Fibroblast of skin of right quadriceps (primary cell): Measurements from ENCODE around the gene ABCA1.
"Not testable (repeated sequence)": the region's sequence is repeated elsewhere in the genome, so short reads cannot be mapped to it uniquely, and the experiment has no call there.

Source experiments
- DNase-seq: peaks from one replicate; pipeline ENCODE4 v3.0.0-alpha.2; 2013

Gene ABCA1

DNA sequence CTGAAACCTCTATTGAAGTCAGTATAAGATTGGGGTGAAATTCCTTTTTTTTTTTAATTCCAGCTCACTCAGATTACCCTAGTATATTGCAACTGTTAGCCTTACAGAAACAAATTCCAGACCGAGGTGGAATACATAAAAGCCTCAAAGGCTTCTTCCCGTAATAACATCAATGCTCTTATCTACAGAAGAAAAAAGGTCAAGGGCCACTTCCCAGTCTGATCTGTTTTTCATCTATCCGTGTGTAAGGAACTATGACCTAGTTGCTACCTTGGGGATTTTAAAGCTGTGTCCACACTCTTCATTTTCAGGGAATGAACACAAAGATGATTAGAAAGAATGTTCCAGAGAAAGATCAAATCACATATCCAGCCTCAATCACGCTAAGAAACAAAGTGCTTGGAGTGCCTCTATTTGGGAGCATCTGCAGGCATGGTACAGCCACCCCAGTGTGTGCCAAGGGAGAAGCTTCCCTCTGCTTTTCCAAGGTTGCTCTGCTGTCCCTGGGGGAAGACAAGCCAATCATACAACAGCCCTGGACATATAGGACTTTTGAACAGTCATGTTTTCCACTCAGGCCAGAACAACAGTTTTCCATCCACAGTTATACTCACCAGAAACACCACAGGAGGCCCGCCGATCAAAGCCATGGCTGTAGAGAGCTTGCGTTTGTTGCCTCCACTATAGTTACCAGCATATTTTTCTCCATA is 140.5 kb downstream of the ABCA1 start:
- no peak for DNase-seq

DNA sequence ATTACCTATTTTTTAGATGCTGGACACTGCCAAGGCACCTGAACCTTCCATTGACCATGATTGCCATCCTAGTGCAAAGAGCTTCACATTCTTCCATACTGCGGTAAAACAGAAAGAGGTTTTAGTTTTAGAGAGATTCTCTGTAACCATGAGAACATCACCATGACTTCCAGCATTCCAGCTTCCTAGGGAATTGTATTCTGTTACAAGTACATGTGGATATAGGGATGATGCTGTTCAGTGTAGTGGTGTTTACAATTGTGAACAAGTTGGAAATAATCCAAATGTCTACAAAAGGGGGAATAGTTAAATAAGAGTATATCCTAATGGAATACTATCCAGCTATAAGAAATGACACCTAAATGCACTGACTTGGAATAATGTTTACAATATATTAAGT is 141.7 kb downstream of the ABCA1 start:
- DNase-seq, result no peak

DNA sequence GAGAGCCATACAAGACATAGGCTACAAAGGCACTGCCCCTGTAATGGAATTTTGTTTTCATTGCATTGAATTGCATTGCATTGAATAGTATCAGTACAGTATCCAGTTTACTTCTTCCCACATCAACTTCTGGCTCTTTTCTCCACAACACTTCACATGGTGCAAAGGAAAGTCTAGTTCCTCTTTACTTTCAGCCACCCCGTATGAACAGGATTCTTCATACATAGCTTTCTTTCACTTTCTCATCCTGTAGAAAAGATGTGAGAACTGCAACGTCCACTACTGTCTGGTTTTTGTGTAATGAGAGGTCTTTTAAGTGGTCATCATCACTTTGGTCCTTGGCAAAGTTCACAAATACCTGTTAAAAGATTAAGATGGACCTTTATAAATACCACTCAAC is 143.9 kb downstream of the ABCA1 start:
- no peak for DNase-seq

DNA sequence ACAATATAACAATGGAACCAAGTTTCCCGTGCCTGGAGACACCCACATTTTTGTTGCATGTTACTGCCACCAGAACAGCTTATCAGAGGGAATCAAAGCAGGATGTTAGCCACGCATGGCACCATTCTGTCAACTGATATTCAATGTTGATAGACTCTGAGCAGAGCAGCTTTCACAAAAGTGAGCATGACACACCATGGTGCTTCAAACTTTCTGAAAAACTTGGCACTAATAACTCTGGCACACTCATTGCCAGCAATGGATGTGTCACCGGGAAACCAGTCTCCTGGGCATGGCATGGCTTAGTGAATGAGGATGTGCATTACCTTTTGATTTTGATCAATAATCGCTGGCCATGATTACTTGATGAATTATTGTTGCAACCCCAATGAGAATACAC is 144.4 kb downstream of the ABCA1 start:
- DNase-seq, result no peak

DNA sequence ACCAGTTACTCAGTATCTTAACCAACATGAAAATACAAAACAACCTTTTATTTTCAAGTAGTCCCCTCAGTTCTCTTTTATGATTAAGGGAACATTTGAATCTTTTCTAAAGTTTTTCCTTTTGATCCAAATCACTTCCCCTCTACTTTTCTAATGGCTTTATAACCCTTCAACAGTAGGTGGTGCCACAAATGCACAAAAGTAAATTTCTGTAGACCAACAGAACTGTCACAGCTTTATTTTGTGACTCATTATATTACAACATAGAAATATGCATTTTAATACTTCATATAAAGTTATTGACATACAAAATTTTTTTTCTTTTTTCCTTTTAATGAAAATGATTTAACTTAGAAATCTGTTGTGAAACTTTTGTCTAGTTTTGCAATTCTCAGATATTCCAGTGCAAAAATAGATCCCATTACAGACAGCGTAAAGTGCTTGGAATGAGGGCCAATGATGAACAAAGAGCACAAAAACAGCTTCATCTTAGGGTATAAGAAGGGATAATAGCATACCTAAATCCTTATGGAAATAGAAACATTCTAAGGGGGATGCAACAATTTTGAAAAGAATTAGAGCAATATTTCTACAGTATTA is 147.1 kb downstream of the ABCA1 start:
- DNase-seq, result peak; percentile 48

DNA sequence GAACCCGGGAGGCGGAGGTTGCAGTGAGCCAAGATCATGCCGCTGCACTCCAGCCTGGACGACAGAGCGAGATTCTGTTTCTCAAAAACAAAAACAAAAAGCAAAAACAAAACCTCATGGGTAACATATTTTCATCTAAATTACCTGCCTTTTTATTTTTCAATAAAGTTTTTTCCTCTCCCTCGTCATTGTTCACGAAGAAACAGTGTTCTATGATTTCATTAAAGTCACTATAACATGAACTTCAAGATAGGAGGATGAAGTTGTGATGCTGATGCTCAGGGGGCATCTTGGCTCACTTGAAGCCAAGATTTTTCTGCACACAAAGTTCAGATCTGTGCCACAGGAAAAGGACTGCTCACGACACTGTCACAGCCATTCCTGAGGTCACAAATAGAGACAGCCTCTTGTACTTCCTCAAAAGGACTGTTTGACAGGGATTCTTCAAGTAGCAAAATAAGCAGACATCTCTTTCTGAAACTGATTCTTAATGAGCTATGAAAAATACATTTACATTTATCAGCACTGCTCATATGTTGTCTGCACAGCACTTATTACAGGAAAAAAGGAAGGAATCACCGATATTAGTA is 147.9 kb downstream of the ABCA1 start:
- DNase-seq, result no peak

DNA sequence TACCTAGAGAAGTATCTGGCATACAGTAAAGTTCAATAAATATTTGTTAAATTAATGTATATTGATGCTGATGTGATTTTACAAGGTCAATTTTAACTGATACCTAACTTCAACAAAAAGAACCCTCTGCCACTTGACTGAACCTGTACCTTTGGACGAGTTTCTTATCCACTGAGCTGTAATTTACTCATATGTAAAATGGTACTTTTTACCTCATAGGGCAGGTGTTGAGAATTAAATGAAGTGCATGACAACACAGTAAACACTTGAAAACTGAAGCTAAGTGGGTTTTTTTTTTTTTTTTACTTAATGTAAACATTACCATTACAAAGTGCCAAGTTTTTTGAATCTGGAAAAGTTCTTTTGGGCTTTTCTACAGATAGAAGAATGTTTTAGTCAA is 148.6 kb downstream of the ABCA1 start:
- DNase-seq, result no peak

DNA sequence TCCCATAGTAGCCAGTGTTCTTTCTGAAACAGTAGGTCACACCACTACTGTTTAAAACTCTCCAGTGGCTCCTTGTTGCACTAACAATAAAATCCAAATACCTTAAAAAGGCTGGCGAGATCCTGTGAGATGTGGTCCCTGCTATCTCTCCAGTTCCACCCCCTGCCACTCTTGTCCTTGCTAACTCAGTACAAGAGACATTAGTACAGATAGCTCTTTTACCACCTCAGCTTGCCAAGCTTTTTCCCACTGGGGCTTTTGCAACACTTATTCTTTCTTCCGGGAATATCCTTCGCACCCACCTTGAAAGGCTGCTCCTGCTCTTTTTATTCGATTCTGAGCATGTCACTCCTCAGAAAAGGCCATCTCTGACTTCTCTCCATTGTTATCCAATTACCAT is 149.2 kb downstream of the ABCA1 start:
- no peak for DNase-seq

DNA sequence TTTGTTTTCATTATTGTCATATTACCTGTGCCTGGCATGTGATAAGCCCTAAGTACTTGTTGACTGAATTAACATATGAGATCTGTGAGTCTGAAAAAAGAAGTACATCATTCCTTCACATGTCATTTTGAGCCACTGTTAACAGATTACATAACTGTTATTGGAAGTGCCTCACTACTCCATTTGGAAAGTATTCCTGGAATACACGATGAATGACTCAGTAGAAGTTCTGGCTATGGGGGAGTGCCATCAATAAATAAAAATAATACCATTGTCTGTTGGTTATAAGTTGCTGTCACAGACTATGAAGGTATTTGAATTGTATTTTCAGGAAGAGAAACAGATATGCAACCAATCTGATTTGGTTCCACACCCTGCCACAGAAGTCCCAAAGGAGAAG is 151.2 kb downstream of the ABCA1 start:
- peak; percentile 58 for DNase-seq

DNA sequence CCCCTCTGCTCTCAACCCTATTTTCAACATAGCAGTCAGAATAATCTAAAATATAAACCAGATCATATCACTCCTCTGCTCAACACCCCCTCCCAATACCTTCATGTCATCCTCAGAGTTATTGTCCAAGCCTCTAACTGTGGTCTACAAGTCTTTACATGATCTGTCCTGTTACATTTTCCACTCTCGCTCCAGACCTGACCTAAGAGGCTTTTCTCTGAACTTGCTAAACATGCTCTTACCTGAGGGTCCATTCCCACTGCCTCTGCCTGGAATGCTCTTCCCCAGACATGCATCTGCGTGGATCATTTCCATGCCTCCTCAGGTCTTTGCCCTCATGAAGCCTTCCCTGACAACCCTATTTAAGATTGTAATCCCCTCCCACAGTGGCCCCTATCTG is 152.0 kb downstream of the ABCA1 start:
- no peak for DNase-seq

DNA sequence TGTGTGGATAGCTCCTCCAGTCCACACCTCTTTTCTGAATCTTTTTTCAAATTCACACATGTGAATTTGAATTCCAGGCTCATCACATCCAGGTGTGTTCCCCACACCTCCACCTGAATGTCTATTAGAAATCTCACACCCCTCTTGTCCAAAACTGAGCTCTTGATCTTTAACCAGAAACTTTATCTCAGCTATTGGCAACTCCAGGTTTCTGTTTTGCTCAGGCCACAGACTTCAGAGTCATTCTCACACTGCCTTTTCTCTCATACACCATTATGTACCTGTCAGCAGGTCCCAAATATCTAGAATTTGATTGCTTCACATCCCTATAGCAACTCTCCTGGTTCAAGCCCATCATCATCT is 152.4 kb downstream of the ABCA1 start:
- DNase-seq, result no peak

DNA sequence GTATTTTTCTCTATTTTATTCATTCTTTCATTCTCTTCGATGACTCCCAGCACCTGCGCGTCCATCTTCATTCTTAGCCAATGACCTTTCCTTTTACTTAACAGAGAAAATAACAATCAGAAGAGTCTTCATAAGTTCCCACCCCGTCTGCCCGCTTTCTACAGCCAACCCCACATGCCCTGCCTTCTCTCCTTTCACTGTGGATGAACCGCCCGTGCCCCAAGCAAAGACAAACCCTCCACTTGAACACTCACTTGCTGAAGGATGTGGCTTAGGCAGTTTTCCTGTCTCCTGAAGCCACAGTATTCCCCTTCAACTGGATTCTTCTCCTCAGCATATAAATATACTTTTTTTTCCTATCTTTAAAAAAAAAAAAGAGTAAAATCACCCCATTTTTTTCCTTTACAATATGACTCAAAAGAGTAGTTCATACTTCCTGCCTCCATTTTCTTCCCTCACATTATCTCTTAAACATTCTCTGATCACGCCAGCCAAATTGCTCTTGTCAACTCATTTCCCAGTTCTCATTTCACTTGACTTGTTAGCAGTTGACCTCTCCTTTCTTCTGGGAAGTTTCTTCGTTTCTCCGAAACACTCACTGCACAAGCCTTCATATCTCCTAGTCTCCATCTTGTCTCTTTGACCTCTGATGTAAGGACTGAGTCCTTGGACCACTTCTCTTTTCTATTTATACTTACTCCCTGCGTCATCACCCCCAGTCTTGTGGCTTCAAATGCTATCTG is 153.0 kb downstream of the ABCA1 start:
- no peak for DNase-seq

DNA sequence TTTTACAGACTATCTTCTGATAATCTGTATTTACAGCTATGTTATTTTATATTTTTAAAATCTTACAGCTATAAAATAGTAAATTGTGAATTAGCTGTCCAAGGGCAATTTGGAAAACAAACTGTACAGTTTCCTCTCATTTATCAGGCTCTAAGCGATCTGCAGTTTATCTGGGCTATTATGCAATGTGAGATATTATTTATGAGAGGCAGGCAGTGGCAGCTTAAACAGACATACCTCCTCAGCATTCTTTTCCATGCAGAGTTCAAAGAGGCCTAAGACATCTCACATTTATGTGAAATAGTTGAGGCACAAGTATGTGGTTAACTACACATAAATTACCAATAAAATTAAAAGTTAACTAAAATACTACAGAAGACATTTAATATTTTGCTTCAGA is 153.8 kb downstream of the ABCA1 start:
- peak; percentile 25 for DNase-seq

DNA sequence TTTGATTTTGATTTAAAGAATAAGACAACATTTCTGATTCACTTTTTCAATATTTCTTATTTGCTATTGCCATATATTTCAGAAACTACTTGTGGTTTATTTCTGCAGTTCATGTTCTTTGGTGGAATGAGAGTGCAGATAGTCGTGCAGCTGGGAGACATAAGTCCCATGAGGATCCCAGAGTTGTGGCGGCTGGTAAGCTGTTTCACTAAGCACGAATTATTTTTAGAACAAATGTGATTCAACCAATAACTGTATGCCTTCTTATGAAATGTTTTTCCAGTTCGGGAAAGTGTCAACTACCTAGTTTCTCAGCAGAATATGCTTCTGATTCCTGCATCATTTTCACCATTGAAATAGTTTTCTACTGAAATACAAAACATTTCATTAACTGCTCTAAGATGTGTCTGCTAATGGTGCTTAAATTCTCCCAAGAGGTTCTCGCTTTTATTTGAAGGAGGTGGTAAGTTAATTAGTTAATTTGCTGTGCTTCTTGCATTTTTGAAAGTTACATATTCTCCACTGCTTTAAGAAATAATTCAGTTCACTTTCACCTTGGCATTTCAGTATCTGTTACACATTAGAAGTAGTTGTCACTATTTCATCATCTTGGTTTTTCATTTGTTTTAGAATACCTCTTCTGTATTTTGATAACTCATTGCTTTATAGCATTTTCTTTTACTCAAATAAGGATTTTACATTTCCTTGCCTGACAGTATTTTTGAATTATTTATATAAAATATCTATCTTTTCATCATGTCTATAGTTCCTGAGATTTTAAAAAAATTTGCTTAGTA is 155.0 kb downstream of the ABCA1 start:
- DNase-seq, result peak; percentile 41

DNA sequence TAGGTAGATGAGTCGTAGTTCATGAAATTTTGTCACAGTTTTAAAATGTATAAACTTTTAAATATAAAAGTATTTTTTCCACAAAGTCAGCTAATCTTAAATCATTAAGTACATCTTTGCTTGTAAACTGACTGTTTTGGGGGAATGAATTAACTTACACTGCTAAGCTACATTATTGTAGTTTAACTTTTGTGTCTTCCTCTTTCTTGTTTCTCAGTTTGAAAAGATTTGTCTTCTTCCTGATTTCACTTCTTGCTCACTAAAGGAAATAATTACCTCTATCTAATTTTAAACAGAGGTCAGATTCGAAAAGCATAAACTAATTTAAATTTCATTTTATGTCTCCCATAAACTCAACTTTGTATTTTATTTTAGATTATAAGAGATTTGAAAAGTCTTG is 158.3 kb downstream of the ABCA1 start:
- no peak for DNase-seq

DNA sequence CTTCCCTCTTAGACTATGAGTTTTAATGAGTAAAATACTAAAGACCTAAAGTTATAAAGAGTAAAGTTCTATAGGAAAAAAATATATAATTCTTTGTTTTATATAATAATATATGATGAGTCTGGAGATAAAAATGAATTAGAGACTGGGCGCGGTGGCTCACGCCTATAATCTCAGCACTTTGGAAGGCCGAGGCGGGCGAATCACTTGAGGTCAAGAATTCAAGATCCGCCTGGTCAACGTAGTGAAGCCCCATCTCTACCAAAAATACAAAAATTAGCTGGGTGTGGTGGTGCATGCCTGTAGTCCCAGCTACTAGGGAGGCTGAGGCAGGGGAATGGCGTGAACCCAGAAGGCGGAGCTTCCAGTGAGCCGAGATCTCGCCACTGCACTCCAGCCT is 158.9 kb downstream of the ABCA1 start:
- DNase-seq, result not testable (repeated sequence)

DNA sequence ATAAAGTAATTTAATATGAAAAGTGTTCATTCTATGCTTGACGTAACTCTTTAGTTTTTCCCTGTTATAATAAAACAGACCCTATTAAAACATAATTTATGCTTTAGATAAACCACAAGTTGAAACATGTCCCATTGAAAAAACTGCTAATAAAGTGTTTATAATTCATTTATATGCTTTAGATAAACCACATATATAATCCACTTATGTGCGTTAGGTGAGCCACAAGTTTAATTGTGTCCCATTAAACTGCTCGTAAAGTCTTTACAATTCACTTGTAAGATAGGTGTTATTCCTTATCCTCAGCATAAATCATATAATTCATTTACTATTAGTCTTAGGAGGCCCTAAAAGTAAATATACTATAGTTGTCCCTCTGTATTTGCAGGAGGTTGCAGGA is 160.4 kb downstream of the ABCA1 start:
- no peak for DNase-seq

DNA sequence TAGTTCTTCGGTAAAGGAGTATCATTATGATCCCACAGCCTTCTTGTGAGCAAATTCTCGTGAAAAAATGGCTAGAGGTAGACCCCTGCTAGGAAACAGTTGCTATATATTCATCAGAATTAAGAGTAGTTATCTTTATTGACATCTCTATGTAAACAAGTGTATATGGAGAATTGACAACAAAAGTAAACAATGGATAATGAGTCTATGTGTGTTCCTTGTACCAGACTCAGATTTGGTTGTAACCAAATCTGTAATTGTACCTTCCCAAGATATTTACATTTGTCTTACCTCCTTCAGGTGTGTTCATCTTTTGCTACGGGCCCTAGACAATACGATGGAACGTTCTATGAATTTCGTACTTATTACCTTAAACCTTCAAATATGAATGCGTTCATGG is 161.9 kb downstream of the ABCA1 start:
- DNase-seq, result no peak

DNA sequence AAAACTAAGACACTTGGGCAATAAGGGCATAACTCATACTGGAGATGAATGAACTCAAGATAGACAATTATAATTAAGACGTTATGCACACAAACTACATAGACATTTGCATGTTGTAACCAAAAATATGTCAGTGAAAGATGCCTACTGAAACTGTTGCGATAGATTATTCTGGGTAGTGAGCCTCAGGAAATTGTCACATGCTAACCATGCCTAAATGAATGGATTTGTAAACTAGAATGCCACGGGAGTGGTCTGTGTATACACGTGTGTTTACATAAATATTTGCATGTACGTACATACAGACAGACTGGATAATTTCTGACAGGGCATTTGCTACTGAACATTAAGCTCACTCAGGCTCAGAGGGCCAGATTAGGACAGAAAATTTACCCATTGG is 162.8 kb downstream of the ABCA1 start:
- DNase-seq, result no peak

DNA sequence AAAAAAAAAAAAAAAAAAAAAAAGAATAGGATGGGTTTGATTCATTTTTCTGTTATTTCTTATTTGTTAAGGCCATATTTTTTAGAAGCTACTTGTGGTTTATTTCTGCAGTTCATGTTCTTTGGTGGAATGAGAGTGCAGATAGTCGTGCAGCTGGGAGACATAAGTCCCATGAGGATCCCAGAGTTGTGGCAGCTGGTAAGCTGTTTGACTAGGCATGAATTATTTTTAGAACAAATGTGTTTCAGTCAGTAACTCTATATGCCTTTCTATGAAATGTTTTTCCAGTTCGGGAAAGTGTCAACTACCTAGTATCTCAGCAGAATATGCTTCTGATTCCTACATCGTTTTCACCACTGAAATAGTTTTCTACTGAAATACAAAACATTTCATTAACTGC is 169.0 kb downstream of the ABCA1 start:
- no peak for DNase-seq

DNA sequence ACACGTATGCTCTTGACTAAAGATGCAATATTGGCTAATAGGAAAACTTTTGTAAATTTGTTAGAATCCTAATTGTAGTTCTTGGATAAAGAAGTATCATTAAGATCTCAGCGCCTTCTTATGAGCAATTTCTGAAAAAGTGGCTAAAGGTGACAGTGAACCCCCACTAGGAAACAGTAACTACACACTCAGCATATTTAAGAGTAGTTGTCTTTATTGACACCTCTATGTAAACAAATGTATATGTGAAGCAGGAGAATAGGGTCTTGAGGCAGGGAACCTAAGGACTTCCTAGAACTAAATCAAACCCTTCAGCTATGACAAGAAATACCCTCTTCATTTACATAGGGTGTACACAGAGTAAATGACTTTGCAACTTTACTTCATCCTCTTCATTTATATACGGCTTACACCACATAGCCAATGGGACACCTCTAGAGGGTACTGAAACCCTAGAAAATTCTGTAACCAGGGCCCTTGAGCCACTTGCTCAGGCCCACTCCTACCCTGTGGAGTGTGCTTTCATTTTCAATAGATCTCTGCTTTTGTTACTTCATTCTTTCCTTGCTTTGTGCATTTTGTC is 177.7 kb downstream of the ABCA1 start:
- DNase-seq, result no peak

DNA sequence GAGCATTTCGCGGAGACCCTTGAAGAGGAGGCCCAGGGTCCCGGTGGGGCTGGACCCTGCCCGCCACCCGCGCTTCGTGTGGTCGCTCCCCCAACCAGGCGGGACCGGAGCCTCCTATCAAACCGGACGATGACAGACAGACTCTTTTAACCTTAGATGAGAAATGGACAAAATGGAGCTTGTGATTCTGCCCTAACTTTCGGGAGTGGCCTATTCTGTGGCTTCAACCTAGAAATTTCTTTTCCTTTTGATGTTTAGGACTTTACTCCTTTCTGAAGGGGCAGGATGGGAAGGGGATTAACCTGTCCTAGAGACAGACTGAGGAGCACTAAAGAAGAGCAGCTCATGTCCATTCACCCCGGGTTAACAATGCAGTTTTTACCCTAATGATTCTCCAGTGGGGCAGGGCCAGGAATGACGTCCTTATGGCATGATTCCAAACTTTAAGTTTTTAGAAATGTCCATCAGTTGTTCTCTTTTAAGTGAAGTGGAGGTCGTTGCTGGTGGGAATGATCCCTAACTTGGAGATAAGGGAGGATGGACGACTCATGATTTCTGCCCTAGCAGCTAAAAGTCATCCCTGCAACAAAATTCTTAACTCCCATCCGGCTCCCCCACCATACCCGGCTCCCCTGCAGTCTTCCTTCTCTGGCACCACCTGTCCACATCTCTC is 179.5 kb downstream of the ABCA1 start:
- DNase-seq, result peak; percentile 30
